HG02973 (cell line): ENCODE measurements around the gene TERT.

Experiments
- ATAC-seq: cut with Tn5 transposase; IDR thresholded peaks from one replicate; pipeline ENCODE4 v1.9.1; 2021; ENCODE audit warnings: moderate library complexity; ENCODE audit not compliant: unreplicated experiment

The TERT gene

GRCh38 chr5:1265026-1265425, 29.8 kb downstream of the TERT start:
- no peak for ATAC-seq

- ATAC-seq = no peak
Measured at GRCh38 chr5:1264211-1264610, 30.7 kb downstream of the TERT start.

GRCh38 chr5:1262381-1262780, 32.5 kb downstream of the TERT start:
- no peak for ATAC-seq

- ATAC-seq = no peak
Measured at GRCh38 chr5:1261643-1262042, 33.2 kb downstream of the TERT start.

GRCh38 chr5:1259806-1260480, 34.9 kb downstream of the TERT start:
- no peak for ATAC-seq

GRCh38 chr5:1257841-1258240, 37.0 kb downstream of the TERT start:
- ATAC-seq = no peak

- no peak for ATAC-seq
Measured at GRCh38 chr5:1257363-1257762, 37.5 kb downstream of the TERT start.

- no peak for ATAC-seq
Measured at GRCh38 chr5:1256776-1257175, 38.1 kb downstream of the TERT start.

- no peak for ATAC-seq
Measured at GRCh38 chr5:1255081-1255561, 39.7 kb downstream of the TERT start.

GRCh38 chr5:1254196-1254595, 40.7 kb downstream of the TERT start:
- ATAC-seq = no peak

- no peak for ATAC-seq
Measured at GRCh38 chr5:1253456-1254105, 41.3 kb downstream of the TERT start.

- ATAC-seq = no peak
Measured at GRCh38 chr5:1252681-1253080, 42.2 kb downstream of the TERT start.

GRCh38 chr5:1251678-1252580, 42.9 kb downstream of the TERT start:
- ATAC-seq = no peak

- no peak for ATAC-seq
Measured at GRCh38 chr5:1249366-1250280, 45.2 kb downstream of the TERT start.

GRCh38 chr5:1247811-1248210, 47.1 kb downstream of the TERT start:
- ATAC-seq = no peak

- no peak for ATAC-seq
Measured at GRCh38 chr5:1246711-1247431, 48.0 kb downstream of the TERT start.

- ATAC-seq = no peak
Measured at GRCh38 chr5:1245905-1246576, 48.8 kb downstream of the TERT start.

- no peak for ATAC-seq
Measured at GRCh38 chr5:1244976-1245375, 49.9 kb downstream of the TERT start.

GRCh38 chr5:1244255-1244654, 50.6 kb downstream of the TERT start:
- no peak for ATAC-seq
